Lung microvascular endothelial cell (primary cell): ENCODE measurements around the gene CPXM2. TPM values are rescaled to one million over a fixed set of nuclear protein-coding genes. Genes with fewer than 3 reads are reported as not detected.

Source experiments
- total RNA-seq: library from RNA; depleted of rRNA; stranded (reverse); fragments of >200 nt; gene quantifications from 2 replicates; pipeline ENCODE4 v1.2.1, GENCODE V29; 2014

The CPXM2 gene
- total RNA-seq, 1 donor from 2014 or later = under 0.01 TPM

Other genes starting within 250 kb of the CPXM2 start
- not detected in 2 replicates for gene GPR26, start 225.5 kb downstream of the CPXM2 start, total RNA-seq
- 60.1 and 105 TPM in 2 replicates for gene CHST15, start 201.8 kb upstream of the CPXM2 start, total RNA-seq